Neural cell (in vitro differentiated cells): ENCODE measurements around the gene SPATS2L. TPM values are rescaled to one million over a fixed set of nuclear protein-coding genes. Genes with fewer than 3 reads are reported as not detected.

Experiments
- H2AFZ ChIP-seq: fragments of 200-600, 300-800 bp; sonication (generic), shearing (Covaris generic); 2 replicates; pipeline ENCODE4 v1.6.0; 2014; ENCODE audit warnings: low read depth, mild to moderate bottlenecking, antibody characterized with exemption, low read length, moderate library complexity
- H3F3A ChIP-seq: fragments of 200-600 bp; shearing (Covaris generic); 2 replicates; pipeline ENCODE4 v1.6.1; 2016; ENCODE audit warnings: mild to moderate bottlenecking, moderate library complexity, mixed read lengths, antibody characterized with exemption, low read length; ENCODE audit not compliant: insufficient read depth, poor library complexity, severe bottlenecking
- H3K27ac ChIP-seq: fragments of 200-600, 300-800 bp; sonication (generic), shearing (Covaris generic); 2 replicates; pipeline ENCODE4 v1.5.1; 2014; ENCODE audit warnings: mild to moderate bottlenecking, low read length, moderate library complexity
- H3K27me3 ChIP-seq: fragments of 300-800, 200-600 bp; sonication (generic), shearing (Covaris generic); 2 replicates; pipeline ENCODE4 v1.6.0; 2014; ENCODE audit warnings: mild to moderate bottlenecking, low read depth, low read length, moderate library complexity; ENCODE audit not compliant: insufficient read depth
- H3K36me3 ChIP-seq: fragments of 300-800, 200-600 bp; sonication (generic), shearing (Covaris generic); 2 replicates; pipeline ENCODE4 v1.5.1; 2014; ENCODE audit warnings: mild to moderate bottlenecking, antibody characterized with exemption, low read length, moderate library complexity; ENCODE audit not compliant: insufficient read depth
- H3K4me2 ChIP-seq: fragments of 300-800, 200-600 bp; sonication (generic), shearing (Covaris generic); 2 replicates; pipeline ENCODE4 v1.6.0; 2014; ENCODE audit warnings: mild to moderate bottlenecking, low read length
- H3K4me3 ChIP-seq: fragments of 300-800, 200-600 bp; sonication (generic), shearing (Covaris generic); 2 replicates; pipeline ENCODE4 v1.5.1; 2014; ENCODE audit warnings: mild to moderate bottlenecking, low read length, moderate library complexity
- H3K79me2 ChIP-seq: fragments of 200-600 bp; shearing (Covaris generic); replicated peaks from 2 replicates; pipeline ENCODE4 v1.6.0; 2014; ENCODE audit warnings: mild to moderate bottlenecking, low read length, moderate library complexity; ENCODE audit not compliant: insufficient read depth
- H3K9ac ChIP-seq: fragments of 300-800, 200-600 bp; sonication (generic), shearing (Covaris generic); 2 replicates; pipeline ENCODE4 v1.6.1; 2016; ENCODE audit warnings: mild to moderate bottlenecking, low read length, mixed read lengths
- H3K9me2 ChIP-seq: fragments of 200-600 bp; shearing (Covaris generic); 2 replicates; pipeline ENCODE4 v1.6.1; 2016; ENCODE audit warnings: mild to moderate bottlenecking, low read length, mixed read lengths; ENCODE audit not compliant: insufficient read depth
- H3K9me3 ChIP-seq: fragments of 200-600, 300-800 bp; sonication (generic), shearing (Covaris generic); 2 replicates; pipeline ENCODE4 v1.6.1; 2016; ENCODE audit warnings: mild to moderate bottlenecking, mixed run types, low read length, moderate library complexity, mixed read lengths
- H4K20me1 ChIP-seq: fragments of 200-600 bp; shearing (Covaris generic); 2 replicates; pipeline ENCODE4 v1.6.1; 2016; ENCODE audit warnings: mild to moderate bottlenecking, mixed run types; ENCODE audit not compliant: insufficient read depth
- CTCF ChIP-seq: fragments of 450-650 bp; IDR thresholded peaks from 2 replicates; pipeline ENCODE4 v1.5.1; 2014; ENCODE audit warnings: antibody characterized with exemption, mild to moderate bottlenecking, moderate library complexity; ENCODE audit not compliant: poor library complexity, severe bottlenecking
- EP300 ChIP-seq: fragments of 450-650 bp; conservative IDR thresholded peaks from 2 replicates; pipeline ENCODE4 v1.6.1; 2014; ENCODE audit warnings: antibody characterized with exemption, mild to moderate bottlenecking, moderate library complexity; ENCODE audit not compliant: poor library complexity, severe bottlenecking
- EZH2 ChIP-seq: fragments of 200-600, 300-800 bp; shearing (Covaris generic), sonication (generic); IDR thresholded peaks from 2 replicates; pipeline ENCODE4 v1.6.1; 2014; ENCODE audit warnings: antibody characterized with exemption, low read length, borderline replicate concordance, mild to moderate bottlenecking; ENCODE audit not compliant: insufficient read depth, poor library complexity, severe bottlenecking
- MXI1 ChIP-seq: fragments of 450-650 bp; conservative IDR thresholded peaks from 2 replicates; pipeline ENCODE4 v1.6.1; 2014; ENCODE audit warnings: antibody characterized with exemption, mild to moderate bottlenecking; ENCODE audit not compliant: poor library complexity, severe bottlenecking
- POLR2AphosphoS5 ChIP-seq: IDR thresholded peaks from 2 replicates; pipeline ENCODE4 v1.6.1; 2012
- RAD21 ChIP-seq: fragments of 450-650 bp; conservative IDR thresholded peaks from 2 replicates; pipeline ENCODE4 v1.6.1; 2014; ENCODE audit warnings: antibody characterized with exemption, mild to moderate bottlenecking, moderate library complexity
- SMC3 ChIP-seq: fragments of 450-650 bp; conservative IDR thresholded peaks from 2 replicates; pipeline ENCODE4 v1.6.1; 2014; ENCODE audit warnings: antibody characterized with exemption, mild to moderate bottlenecking, moderate library complexity; ENCODE audit not compliant: poor library complexity
- TAF1 ChIP-seq: IDR thresholded peaks from 2 replicates; pipeline ENCODE4 v1.6.1; 2012; ENCODE audit warnings: low read depth
- polyA plus RNA-seq: library from polyadenylated mRNA; depleted of rRNA; stranded (reverse); fragments of >200 nt; gene quantifications from 2 replicates; pipeline ENCODE4 v1.2.3, GENCODE V29; 2014
- TF ChIP-seq, protein P1 (sequence below): IDR thresholded peaks from 2 replicates; pipeline ENCODE4 v1.6.1; 2012; ENCODE audit warnings: borderline replicate concordance

The SPATS2L gene
- polyA plus RNA-seq, 1 donor from 2014 or later, result 8.5 TPM

GRCh38 chr2:200507179-200507578, 200.7 kb downstream of the SPATS2L start:
- no peak overlapping the region for H3K27ac ChIP-seq
- no peaks in the 10 kb centered on the region for H3K9me3 ChIP-seq
- H3K9me2 ChIP-seq, result no peaks in the 10 kb centered on the region
- H3K4me3 ChIP-seq, result no peak overlapping the region
- no peaks in the 10 kb centered on the region for H3K36me3 ChIP-seq
- no peaks in the 10 kb centered on the region for H3F3A ChIP-seq
- H4K20me1 ChIP-seq, result no peaks in the 10 kb centered on the region
- TF ChIP-seq MXI1 (no peak), TAF1 (no peak), RAD21 (no peak), EZH2 (no peak)
- H3K9ac ChIP-seq, result no peak overlapping the region
- no peaks in the 10 kb centered on the region for H3K27me3 ChIP-seq
- no peak overlapping the region for H3K4me2 ChIP-seq
- no peak overlapping the region for H2AFZ ChIP-seq
- H3K79me2 ChIP-seq, result peaks cover 4% of the 10 kb centered on the region

DNA sequence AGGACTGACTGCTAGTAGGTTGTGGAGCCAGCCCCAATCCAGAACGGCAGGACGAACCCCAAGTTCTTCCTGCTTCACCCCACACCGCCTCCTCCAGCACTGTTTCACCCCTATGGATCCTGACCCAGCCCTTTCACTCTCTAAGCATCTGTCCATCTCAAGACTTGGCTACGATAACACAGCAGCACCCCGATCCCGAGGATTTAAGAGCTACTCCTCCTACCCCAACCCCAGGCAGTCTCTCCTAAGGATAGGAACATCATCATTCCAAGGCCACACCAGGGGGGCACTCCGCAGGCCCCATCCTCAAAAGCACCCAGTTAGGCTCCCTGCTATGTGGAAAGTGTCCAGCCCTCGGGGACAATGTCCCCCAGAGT, 202.7 kb downstream of the SPATS2L start:
- no peaks in the 10 kb centered on the region for H3K36me3 ChIP-seq
- H2AFZ ChIP-seq, result peak overlapping the region; percentile 96
- TF ChIP-seq EZH2 (no peak), EP300 (no peak), CTCF (no peak), TAF1 (no peak), MXI1 (no peak), SMC3 (no peak), RAD21 (no peak), POLR2AphosphoS5 (no peak)
- TF ChIP-seq, protein P1, sequence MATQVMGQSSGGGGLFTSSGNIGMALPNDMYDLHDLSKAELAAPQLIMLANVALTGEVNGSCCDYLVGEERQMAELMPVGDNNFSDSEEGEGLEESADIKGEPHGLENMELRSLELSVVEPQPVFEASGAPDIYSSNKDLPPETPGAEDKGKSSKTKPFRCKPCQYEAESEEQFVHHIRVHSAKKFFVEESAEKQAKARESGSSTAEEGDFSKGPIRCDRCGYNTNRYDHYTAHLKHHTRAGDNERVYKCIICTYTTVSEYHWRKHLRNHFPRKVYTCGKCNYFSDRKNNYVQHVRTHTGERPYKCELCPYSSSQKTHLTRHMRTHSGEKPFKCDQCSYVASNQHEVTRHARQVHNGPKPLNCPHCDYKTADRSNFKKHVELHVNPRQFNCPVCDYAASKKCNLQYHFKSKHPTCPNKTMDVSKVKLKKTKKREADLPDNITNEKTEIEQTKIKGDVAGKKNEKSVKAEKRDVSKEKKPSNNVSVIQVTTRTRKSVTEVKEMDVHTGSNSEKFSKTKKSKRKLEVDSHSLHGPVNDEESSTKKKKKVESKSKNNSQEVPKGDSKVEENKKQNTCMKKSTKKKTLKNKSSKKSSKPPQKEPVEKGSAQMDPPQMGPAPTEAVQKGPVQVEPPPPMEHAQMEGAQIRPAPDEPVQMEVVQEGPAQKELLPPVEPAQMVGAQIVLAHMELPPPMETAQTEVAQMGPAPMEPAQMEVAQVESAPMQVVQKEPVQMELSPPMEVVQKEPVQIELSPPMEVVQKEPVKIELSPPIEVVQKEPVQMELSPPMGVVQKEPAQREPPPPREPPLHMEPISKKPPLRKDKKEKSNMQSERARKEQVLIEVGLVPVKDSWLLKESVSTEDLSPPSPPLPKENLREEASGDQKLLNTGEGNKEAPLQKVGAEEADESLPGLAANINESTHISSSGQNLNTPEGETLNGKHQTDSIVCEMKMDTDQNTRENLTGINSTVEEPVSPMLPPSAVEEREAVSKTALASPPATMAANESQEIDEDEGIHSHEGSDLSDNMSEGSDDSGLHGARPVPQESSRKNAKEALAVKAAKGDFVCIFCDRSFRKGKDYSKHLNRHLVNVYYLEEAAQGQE, result no peak
- peak overlapping the region; percentile 45 for H3K27ac ChIP-seq
- peaks cover 4% of the 10 kb centered on the region for H3K79me2 ChIP-seq
- peak overlapping the region; percentile 91 for H3K4me3 ChIP-seq
- no peaks in the 10 kb centered on the region for H3K27me3 ChIP-seq
- H3K4me2 ChIP-seq, result peak overlapping the region; percentile 90
- H3K9ac ChIP-seq, result peak overlapping the region; percentile 79
- H3F3A ChIP-seq, result no peaks in the 10 kb centered on the region
- H3K9me3 ChIP-seq, result no peaks in the 10 kb centered on the region
- no peaks in the 10 kb centered on the region for H4K20me1 ChIP-seq
- no peaks in the 10 kb centered on the region for H3K9me2 ChIP-seq
